HG02884 (cell line): ENCODE data around the gene CBFA2T3.
"Not testable (repeated sequence)": the region's sequence is repeated elsewhere in the genome, so short reads cannot be mapped to it uniquely, and the experiment has no call there.

Experiments used
- ATAC-seq: cut with Tn5 transposase; IDR thresholded peaks from one replicate; pipeline ENCODE4 v1.9.1; 2021; ENCODE audit warnings: mild to moderate bottlenecking, moderate library complexity; ENCODE audit not compliant: unreplicated experiment

CBFA2T3 gene

GRCh38 chr16:88925540-88925887 lies 51.5 kb downstream of the CBFA2T3 start:
- no peak for ATAC-seq

DNA sequence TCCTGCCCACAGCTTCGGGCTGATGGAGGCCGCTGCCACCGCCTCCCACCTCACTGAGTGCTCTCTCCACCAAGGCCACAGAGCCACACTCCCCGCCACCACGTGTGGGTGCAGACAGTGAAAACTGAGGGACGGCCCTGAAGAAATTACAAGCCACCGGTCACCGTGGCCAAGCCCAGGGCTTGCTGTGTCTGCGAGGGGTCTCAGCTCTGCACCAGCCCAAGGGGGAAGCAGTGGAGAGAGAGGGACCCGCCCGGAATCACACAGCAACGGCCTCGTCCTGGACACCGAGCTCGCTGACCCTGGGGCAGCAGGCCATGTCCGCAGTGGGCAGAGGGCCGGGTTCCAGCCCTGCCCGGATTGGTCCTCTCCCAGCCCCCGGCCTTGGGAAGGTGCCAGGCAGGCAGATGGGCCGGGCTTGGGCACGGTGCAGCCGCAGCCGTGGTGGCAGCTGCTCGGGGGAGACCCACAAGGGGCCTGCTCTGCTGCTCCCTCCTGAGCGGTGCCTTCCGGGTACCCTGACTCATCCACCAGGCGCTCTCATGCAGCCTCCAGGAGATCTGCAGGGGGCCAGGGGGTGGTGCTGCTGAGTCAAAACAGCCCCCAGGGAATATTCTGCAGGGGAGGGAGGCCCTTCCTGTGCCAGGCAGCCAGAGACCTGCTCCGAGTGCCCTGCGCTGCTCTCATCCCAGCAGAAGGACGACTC lies 52.0 kb downstream of the CBFA2T3 start:
- no peak for ATAC-seq

- no peak for ATAC-seq
Measured at GRCh38 chr16:88923926-88924833, 52.8 kb downstream of the CBFA2T3 start.

DNA sequence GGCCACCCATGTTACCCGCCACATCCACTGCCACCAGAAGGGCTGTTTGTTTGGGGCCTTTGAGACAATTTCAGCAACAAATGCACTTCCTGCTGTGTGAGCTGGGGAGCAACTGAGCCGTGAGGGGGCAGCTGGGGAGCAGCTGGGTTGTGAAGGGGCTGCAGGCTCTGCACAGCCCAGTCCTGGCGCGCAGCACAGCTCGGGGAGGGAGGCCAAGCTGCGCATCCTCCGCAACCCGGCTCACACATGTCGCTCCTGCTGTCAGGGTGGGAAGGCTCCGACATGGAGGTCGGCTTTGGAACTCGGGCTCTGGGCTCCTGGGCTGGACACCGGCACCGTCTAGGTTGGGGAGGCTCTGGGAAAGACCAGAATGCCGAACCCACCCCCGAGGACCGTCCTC lies 53.6 kb downstream of the CBFA2T3 start:
- no peak for ATAC-seq

GRCh38 chr16:88922826-88923410 lies 54.1 kb downstream of the CBFA2T3 start:
- no peak for ATAC-seq

- no peak for ATAC-seq
Measured at GRCh38 chr16:88922114-88922825, 54.7 kb downstream of the CBFA2T3 start.

DNA sequence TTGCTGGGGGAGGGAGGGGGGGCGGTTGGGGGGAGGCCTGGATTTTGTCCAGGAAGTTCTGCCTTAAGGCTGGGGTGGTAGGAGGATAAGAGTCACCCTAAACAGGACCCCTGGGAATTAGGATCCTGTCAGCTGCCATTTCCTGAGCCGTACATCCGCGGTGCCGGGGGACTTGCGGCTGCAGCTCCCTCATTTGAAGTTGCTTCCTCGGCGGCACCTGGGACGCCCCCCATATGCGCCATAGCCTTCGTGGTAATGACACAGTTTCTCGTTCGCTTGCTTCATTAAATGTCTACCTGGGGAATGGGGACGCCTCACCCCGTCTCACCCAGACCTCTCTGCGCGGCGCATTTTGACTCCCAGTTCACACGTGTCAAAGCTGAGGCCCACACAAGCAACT lies 55.4 kb downstream of the CBFA2T3 start:
- ATAC-seq, result no peak

DNA sequence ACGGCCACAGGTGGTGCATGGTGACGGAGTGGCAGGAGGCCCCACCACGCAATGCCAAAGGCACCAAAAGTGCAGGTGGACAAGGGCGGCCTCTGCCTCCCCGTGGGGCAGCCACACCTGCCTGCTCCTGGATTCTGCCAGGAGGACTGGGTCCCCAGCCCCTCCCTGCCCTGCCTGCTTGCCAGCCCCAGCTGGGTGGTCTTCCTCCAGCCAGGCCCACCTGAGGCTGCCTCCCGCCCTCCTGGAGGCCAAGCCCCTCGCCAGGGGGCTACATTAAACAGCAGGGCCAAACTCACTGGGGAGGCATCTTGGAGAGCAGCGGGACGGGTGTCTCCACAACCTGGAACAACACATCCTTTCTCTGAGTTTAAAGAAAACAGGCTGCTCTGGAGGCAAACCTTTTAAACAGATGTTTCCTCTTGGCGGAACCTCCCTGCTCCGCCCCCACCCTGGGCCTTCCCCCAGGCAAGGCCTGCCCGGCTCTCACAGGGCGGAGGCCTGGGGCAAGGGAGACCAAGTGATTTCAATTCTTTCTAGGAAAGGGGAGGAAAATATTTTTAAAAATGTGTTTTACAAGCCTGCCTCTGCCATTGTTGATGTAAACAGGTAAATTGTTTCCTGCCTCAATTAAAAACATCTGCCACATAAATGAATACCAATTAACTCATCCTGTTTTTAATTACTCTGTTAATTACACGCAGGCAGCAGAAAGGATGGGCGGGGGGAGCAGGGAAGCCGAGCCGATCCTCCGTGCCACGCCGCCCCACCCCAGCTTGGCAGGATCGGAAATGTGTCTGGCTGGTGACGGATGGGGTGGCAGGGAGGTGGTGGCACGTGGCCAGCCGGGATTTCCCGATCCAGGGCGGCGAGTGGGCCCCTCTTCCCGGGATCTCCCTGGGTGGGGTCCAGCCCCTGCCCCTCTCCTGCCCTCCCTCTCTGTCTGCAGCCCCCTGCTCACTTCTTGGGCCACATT lies 56.1 kb downstream of the CBFA2T3 start:
- no peak for ATAC-seq

DNA sequence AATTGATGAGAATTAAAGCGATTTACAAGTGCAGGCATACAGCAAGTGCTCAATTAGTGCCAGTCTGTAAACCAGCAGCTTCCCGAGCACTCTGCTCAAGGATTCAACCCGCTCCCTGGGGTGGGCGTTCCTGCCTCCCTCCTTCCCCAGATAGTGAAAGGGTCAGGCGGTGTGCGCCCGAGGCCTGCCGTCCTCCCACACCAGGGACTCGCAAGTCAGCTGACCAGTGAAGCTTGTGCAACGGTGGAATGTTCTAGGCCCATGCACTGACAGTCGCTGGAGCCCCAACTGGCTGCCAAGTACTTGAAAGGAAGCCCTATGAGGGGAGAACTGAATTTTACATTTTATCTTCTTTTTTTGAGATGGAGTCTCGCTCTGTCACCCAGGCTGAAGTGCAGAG lies 57.1 kb downstream of the CBFA2T3 start:
- no peak for ATAC-seq

DNA sequence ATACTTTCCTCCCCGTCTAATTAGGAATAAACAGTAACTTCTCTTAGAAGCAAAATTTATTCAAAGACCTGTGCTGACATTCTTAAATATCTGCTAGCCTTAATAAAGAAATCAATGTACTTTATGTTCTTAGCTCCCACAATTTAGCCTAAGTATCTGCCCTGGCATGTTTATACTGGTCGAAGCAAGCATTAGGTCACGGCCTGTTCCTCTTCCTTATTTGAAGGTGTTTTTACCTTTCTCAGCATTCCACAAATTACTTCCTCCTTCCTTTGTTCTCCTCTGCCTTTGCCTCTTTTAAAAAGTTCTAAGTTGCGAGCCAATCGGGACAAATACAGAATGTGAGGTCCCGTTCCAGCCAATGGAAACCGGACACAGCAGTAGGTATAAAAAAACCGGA lies 58.1 kb downstream of the CBFA2T3 start:
- not testable (repeated sequence) for ATAC-seq

DNA sequence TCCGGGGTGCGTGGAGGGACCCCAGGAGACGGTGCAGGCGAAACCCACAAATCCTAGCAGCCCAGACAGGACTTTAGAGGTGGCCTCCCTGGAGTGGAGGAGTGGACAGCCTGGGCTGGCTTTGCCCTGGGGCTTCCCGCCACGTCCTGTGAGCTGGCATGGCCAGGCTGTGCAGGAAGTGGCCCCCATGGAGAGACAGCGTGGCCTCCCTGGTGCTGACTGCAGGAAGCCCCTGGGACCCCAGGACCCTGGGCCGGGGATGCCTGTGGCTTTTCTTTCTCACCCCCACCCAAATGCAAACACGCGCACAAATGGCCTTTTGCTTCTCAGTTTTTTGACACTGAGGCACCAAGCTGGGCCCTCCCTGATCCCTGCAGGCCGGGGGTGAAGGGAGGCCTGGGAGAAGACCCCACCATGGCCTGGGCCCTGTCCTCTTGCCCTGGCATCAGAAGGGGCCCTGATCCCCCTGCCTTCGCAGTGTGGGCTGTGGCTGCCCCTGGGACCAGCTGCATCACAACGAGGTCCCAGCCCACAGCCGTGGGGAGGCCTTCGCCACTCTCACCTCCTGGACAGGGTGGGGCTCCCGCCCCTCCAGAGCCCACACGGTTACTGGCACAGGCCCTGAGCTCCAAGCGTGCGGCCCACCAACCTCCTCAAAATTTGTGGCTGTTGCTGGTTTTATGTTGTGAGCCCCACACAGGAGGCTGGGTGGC lies 58.9 kb downstream of the CBFA2T3 start:
- ATAC-seq, result no peak

DNA sequence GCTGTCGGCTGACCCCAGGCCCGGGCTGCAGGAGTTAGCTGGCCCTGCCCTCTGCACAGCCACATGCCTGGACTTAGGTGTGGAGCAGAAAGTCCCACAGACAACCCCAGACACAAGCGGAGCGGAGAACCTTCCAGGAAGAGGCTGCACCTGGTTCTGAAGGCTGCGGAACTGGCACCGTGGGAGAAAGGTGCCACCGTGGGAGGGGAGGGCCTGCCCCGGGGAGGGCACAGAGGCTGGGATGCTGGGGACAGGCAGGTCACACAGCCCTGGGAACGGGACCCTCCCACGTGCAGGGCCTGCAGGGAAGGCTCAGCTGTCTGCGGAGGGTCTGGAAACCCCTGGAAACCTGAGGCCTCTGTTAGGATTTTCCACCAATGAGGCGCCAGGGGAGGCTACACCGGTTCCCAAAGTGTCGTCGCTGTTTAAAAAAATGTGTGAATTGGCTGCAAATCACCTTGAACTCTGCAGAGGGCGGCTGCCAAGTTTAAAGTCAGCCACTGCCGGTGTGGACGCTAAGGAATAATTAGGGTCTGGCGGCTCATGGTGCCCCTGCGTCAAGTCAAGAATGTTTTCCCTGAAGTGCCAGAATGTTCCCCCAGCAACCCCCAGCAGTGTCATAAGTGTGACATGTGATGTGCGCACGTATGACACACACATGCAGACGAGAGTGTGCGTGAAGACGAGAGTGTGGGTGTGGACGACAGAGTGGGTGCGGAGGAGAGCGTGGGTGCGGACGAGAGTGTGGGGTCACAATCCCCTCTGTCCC lies 59.7 kb downstream of the CBFA2T3 start:
- no peak for ATAC-seq

DNA sequence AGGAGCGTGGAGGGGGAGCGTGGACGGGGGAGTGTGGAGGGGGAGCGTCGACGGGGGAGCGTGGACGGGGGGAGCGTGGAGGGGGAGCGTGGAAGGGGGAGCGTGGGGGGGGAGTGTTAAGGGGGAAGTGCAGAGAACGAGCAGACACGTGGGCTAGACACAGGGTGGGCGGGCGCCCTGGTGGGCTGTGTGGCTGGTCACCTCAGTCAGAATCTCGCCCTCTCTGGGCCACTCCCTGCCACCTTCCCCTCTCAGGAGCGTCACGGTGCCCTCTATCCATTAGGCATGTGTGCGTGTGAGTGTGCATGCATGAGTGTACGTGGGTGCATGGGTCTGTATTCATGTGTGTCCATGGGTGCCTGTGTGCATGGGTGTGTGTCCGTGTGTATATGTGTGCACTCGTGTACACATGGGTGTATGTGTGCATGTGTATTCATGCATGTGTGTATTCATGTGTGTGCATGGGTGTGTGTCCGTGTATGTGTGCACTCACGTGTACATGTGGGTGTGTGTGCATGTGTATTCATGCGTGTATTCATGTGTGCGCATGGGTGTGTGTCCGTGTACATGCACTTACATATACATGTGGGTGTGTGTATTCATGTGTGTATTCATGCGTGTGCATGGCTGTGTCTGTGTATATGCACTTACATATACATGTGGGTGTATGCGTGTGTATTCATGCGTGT lies 61.2 kb downstream of the CBFA2T3 start:
- ATAC-seq, result no peak

- ATAC-seq, result no peak
Measured at GRCh38 chr16:88914750-88915368, 62.1 kb downstream of the CBFA2T3 start.

GRCh38 chr16:88913870-88914269 lies 63.1 kb downstream of the CBFA2T3 start:
- ATAC-seq, result no peak

GRCh38 chr16:88913001-88913612 lies 63.9 kb downstream of the CBFA2T3 start:
- no peak for ATAC-seq

DNA sequence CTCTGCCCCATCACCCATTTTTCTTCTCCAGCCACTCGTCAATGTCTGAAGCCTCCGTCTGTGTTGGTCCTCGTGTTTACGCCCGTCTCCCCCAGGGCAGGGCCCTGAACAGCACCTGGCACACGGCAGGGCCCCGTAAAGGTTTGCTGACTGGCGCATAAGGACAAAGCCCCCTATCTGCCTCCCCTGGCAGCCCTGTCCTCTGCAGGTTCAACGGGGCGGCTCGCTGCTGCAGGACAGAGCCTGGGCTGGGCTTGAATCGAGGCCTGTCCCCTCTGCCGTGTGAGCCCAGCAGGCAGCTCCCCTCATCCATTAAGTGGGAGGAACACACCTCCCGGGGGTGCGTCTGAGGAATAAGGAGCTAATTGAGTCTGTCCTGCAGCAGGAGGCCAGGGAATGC lies 64.5 kb downstream of the CBFA2T3 start:
- ATAC-seq, result no peak
